ENCODE results near the gene CLN5. TPM values are rescaled to one million over a fixed set of nuclear protein-coding genes. Genes with fewer than 3 reads are reported as not detected.

The CLN5 gene
- total and polyA plus RNA-seq, 10 of the 15 experiments (the other 5 are each of a cell fraction or from before 2014, with no cell fraction given) = 11.2 to 22.2 (median 13.1) TPM

DNA sequence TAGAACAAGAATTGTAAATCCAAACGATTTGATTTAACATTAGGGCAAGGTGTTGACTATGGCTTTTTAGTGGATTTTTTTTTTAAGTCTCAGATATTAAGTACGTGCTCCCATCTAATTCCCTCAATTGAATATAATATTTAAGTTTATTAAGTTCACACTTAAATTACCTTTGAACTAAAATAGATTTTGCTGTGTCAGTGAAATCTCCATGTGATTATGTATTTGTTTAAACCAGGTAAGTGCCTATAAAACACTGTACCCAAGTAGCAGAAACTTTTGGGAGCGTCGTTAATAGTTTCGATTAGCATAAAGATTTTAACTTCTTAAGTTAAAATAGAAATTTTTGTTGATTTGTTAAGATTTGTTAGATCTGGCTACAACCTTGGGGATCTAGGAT is 1.6 kb downstream of the CLN5 start (continued):
- TF ChIP-seq NFIC (IDR thresholded peaks at IDR 0.05; ENCODE audit: low read depth, low read length) (no peak), HCFC1 (IDR thresholded peaks at IDR 0.05; ENCODE audit: low read length) (no peak), SPI1 (IDR thresholded peaks at IDR 0.05; ENCODE audit: borderline replicate concordance, insufficient read depth, low read depth, low read length) (no peak)

GRCh38 chr13:76994281-76994680 is 2.4 kb downstream of the CLN5 start:
- RAD21 ChIA-PET (ENCODE audit: unreplicated experiment) = interaction anchor here (2.2 kb wide), 1 partner anchor 31 kb away, joined by 10 read pairs; no protein-coding TSS in a partner anchor
- CTCF ChIA-PET = interaction anchor here (1.0 to 4.7 kb wide), 4 partner anchors 9 to 31 kb away, joined by 3 to 47 read pairs (median 6); no protein-coding TSS in a partner anchor
- peaks cover 22% of the 10 kb centered on the region for H3K79me2 ChIP-seq (ENCODE audit: control insufficient read depth, insufficient read depth, low read length)
- H3K9me3 ChIP-seq (replicated peaks; ENCODE audit: control insufficient read depth, insufficient read depth, low read length) = no peaks in the 10 kb centered on the region
- H3K27ac ChIP-seq (ENCODE audit: control insufficient read depth, insufficient read depth) = no peak overlapping the region
- FAIRE-seq (no peak), ATAC-seq (no peak), DNase-seq (ENCODE audit: low read depth, low spot score) (no peak)
- H3K9ac ChIP-seq (ENCODE audit: control insufficient read depth, insufficient read depth, low read length) = no peak overlapping the region
- no peak overlapping the region for H2AFZ ChIP-seq (ENCODE audit: control insufficient read depth, low read depth, low read length)
- peak overlapping the region; percentile 96 for H3K4me2 ChIP-seq (ENCODE audit: control insufficient read depth, insufficient read depth)
- H4K20me1 ChIP-seq (ENCODE audit: control insufficient read depth, insufficient read depth) = no peaks in the 10 kb centered on the region
- SMC1A ChIA-PET (ENCODE audit: uncharacterized antibody, unreplicated experiment) = interaction anchor here (1.5 to 2.3 kb wide), 6 partner anchors 7 to 31 kb away, joined by 3 to 12 read pairs (median 7); no protein-coding TSS in a partner anchor
- TF ChIP-seq SMAD5 (IDR thresholded peaks at IDR 0.05; ENCODE audit: low read depth) (no peak), NFIC (IDR thresholded peaks at IDR 0.05; ENCODE audit: low read depth, low read length) (no peak), RFX5 (IDR thresholded peaks at IDR 0.05; ENCODE audit: low read depth, low read length) (no peak), FOXM1 (IDR thresholded peaks at IDR 0.05; ENCODE audit: low read depth, low read length) (no peak), CEBPB (IDR thresholded peaks at IDR 0.05; ENCODE audit: borderline replicate concordance in 1 of 2, low read depth in 2 of 2, low read length in 2 of 2) (no peak), BACH1 (IDR thresholded peaks at IDR 0.05; ENCODE audit: borderline replicate concordance) (no peak), GABPA (IDR thresholded peaks at IDR 0.05; ENCODE audit: low read depth) (no peak)
- TF ChIP-seq, protein P1, sequence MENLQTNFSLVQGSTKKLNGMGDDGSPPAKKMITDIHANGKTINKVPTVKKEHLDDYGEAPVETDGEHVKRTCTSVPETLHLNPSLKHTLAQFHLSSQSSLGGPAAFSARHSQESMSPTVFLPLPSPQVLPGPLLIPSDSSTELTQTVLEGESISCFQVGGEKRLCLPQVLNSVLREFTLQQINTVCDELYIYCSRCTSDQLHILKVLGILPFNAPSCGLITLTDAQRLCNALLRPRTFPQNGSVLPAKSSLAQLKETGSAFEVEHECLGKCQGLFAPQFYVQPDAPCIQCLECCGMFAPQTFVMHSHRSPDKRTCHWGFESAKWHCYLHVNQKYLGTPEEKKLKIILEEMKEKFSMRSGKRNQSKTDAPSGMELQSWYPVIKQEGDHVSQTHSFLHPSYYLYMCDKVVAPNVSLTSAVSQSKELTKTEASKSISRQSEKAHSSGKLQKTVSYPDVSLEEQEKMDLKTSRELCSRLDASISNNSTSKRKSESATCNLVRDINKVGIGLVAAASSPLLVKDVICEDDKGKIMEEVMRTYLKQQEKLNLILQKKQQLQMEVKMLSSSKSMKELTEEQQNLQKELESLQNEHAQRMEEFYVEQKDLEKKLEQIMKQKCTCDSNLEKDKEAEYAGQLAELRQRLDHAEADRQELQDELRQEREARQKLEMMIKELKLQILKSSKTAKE (IDR thresholded peaks at IDR 0.05; ENCODE audit: low read depth, poor library complexity, severe bottlenecking) = no peak
- peaks cover 1 to 10% of the 10 kb centered on the region in 2 experiments for H3K36me3 ChIP-seq (ENCODE audit: control insufficient read depth in 2 of 2, insufficient read depth in 2 of 2, low read length in 1 of 2)
- no peaks in the 10 kb centered on the region for H3K27me3 ChIP-seq (replicated peaks in 1 of 2; ENCODE audit: control insufficient read depth in 2 of 2, insufficient read depth in 2 of 2, low read length in 1 of 2)
- H3K4me3 ChIP-seq = peak overlapping the region; percentile 90; the same call in 1 of the 2 replicates
- no TSS peak for BruUV-seq (replicated peaks)
- H3K4me1 ChIP-seq (ENCODE audit: control insufficient read depth, insufficient read depth, low read length) = peaks cover 7% of the 10 kb centered on the region
- WGBS (ENCODE audit: insufficient coverage, insufficient replicate concordance, low lambda C conversion rate, missing lambda C conversion rate) = 98% methylated on average over 3 of the region's 3 CpGs
- POLR2A ChIA-PET = interaction anchor here (1.5 to 5.3 kb wide), 2 partner anchors 11 to 32 kb away, joined by 3 to 27 read pairs; partner anchors contain the start of gene FBXL3
- intact Hi-C loops (cut with micrococcal nuclease; ENCODE audit: unreplicated experiment) = loop anchor here (5.0 kb wide), 1 partner anchor 508 kb away; no protein-coding TSS in a partner anchor
- in situ Hi-C loops (cut with MboI) = loop anchor here (10.0 kb wide), 1 partner anchor 721 kb away; no protein-coding TSS in a partner anchor
